Measurements from ENCODE around the gene FN3KRP.
"Not testable (repeated sequence)": the region's sequence is repeated elsewhere in the genome, so short reads cannot be mapped to it uniquely, and the experiment has no call there.

FN3KRP gene

DNA sequence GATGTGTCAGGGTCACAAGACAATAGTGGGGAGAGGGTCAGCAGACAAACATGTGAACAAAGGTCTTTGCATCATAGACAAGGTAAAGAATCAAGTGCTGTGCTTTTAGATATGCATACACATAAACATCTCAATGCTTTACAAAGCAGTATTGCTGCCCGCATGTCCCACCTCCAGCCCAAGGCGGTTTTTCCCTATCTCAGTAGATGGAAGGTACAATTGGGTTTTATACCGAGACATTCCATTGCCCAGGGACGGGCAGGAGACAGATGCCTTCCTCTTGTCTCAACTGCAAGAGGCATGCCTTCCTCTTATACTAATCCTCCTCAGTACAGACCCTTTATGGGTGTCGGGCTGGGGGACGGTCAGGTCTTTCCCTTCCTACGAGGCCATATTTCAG, 28.2 kb downstream of the FN3KRP start:
- not testable (repeated sequence) for DNase-seq (ENCODE audit: low spot score)

DNA sequence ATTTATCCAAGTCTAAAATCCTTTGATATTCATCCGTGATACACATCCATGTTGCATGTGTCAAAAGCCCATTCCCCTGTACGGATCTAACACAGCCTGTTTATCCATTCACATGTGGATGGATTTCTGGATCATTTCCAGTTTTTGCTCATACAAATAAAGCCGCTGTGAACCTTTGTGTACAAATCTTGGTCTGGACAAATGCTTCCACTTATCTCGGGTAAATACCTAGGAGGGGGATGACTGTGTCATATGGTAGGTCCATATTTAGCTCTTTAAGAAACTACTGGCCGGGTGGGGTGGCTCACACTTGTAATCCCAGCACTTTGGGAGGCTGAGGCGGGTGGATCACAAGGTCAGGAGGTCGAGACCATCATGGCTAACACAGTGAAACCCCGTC, 29.0 kb downstream of the FN3KRP start:
- DNase-seq (ENCODE audit: low spot score) = no peak

DNA sequence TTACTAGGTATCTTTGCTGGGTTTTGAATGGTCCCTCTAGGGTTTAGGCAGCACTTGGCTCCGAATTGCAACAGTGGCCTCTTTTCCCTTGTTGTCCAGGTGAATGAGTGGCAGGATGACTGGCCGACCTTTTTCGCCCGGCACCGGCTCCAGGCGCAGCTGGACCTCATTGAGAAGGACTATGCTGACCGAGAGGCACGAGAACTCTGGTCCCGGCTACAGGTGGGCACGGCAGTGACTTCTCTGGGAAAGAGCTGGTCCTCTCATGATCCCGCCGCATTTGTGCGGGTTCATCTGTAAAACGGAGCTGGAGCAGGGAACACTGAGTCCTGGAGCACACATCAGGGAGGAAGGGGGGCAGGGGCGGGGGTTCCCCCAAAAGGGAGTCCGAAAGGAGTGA, 32.2 kb downstream of the FN3KRP start:
- no peak for DNase-seq (ENCODE audit: low spot score)

DNA sequence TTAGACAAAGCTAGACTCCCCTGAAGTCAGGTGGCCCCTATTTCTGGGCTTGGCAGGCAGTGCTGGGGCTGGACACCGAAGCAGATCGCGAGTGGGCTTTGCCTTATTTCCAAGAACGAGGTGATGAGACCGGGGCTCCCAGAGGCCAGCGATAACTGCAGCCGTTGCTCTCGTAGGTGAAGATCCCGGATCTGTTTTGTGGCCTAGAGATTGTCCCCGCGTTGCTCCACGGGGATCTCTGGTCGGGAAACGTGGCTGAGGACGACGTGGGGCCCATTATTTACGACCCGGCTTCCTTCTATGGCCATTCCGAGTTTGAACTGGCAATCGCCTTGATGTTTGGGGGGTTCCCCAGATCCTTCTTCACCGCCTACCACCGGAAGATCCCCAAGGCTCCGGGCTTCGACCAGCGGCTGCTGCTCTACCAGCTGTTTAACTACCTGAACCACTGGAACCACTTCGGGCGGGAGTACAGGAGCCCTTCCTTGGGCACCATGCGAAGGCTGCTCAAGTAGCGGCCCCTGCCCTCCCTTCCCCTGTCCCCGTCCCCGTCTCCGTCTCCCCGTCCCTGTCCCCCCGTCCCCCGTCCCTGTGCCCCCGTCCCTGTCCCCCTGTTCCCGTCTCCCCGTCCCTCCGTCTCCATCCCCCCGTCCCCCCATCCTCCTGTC, 33.9 kb downstream of the FN3KRP start:
- no peak for DNase-seq (ENCODE audit: low spot score)

DNA sequence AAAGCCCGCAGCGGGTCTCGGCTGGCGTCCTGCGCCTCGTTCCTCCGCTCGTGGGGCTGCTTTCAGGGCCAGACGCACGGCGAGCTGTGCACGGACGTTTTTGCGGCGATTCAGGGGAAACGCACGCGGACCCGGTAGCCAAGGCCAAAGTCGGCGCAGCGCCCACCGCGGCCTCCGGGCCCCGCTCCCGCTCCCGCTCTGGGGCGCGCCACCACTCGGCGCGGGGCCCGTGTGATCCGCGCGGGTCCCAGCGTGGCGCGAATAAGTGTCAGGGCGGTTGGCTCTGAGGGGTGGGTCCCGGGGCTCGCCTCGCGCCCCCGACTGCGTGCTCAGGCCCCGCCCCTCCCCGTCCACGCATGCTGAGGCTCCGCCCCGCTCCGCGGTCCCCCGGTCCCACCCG, 34.7 kb downstream of the FN3KRP start:
- no peak for DNase-seq (ENCODE audit: low spot score)

DNA sequence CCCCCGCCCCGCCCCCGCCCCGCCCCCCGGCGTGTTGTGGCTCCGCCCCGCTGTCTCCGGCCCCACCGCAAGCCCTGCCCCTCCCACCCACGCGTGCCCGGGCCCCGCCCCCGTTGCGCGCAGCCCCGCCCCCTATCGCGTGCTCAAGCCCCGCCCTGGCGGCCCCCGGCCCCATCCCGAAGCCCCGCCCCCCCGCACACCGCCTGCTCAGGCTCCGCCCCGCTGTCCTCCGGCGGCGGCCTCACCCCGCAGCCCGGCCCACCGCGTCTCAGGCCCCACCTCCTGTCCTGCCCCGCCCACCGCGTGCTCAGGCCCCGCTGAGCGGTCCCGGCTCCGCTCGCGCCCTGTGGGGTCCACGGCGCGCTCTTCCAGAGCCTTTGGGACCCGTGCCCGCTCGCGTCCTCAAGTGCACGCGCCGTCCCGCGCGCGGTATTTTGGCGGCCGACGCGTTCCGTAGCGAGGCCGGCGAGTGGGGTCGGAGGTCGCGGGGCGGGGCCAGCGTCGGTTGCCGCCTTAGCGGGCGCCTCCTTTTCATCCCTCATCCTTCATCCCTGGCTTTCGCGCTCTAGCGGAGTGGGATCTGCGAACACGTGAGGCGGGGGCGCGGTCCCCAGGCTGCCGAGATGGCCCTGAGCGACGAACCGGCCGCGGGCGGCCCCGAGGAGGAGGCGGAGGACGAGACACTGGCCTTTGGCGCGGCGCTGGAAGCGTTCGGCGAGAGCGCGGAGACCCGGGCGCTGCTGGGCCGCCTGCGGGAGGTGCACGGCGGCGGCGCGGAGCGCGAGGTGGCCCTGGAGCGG, 35.3 kb downstream of the FN3KRP start, which contains the start of gene TBCD:
TBCD (plus strand) TSS at position 495 of the 800 bp plus-strand sequence; CDS start at position 624, 129 bp downstream.
- peak; percentile 89 for DNase-seq (ENCODE audit: low spot score)

DNA sequence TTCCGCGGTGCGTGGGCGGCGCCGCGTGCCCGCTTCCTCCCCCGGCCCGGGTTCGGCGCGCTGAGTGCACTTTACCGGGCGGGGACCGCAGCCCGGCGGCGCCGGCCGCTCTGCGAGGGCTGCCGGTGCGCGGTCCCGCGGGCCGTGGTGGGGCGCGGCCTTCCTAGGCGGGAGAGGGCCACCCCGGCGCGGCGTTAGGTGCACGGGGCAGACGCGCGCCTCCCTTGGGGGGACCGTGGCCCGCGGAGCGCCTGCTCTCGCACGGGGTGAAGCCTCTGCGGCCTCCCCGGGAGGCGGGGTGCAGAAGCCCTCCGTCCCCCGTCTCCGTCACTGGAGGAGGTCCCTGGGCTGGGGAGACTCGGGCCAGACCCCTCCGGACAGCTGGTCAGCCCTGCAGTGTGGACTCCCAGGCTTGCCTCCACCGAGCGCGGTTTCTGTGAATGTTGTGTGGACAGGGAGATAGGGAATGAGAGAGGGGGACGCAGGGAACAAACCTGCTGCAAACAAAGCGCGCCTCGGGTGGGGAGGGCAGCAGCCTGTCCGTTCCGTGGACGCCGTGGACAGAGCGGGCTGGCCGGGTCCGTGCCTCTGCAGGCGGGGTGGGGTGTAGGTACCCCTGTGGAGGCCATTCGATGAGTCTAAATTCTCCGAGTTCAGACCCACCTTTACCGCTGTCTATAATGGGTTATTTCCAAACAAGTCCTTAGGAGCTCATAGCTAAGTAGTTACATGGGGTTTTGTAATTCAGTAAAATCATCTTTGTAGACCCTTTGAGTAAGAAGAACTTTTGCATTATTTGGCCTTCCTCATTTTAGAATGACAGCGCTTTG, 36.1 kb downstream of the FN3KRP start:
- peak; percentile 43 for DNase-seq (ENCODE audit: low spot score)

DNA sequence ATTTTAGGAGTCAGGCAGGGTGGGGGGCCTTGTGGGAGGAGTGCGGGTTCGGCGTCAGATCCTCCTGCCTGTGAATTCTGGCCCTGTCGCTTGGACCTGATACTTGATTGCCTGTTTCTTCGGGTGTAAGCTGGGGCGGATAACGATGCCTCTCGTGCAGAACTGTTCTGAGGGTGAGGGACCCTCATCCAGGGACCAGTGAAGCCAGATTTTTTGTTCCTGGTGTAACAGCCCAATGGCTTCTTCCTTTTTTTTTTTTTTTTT, 36.6 kb downstream of the FN3KRP start:
- no peak for DNase-seq (ENCODE audit: low spot score)

DNA sequence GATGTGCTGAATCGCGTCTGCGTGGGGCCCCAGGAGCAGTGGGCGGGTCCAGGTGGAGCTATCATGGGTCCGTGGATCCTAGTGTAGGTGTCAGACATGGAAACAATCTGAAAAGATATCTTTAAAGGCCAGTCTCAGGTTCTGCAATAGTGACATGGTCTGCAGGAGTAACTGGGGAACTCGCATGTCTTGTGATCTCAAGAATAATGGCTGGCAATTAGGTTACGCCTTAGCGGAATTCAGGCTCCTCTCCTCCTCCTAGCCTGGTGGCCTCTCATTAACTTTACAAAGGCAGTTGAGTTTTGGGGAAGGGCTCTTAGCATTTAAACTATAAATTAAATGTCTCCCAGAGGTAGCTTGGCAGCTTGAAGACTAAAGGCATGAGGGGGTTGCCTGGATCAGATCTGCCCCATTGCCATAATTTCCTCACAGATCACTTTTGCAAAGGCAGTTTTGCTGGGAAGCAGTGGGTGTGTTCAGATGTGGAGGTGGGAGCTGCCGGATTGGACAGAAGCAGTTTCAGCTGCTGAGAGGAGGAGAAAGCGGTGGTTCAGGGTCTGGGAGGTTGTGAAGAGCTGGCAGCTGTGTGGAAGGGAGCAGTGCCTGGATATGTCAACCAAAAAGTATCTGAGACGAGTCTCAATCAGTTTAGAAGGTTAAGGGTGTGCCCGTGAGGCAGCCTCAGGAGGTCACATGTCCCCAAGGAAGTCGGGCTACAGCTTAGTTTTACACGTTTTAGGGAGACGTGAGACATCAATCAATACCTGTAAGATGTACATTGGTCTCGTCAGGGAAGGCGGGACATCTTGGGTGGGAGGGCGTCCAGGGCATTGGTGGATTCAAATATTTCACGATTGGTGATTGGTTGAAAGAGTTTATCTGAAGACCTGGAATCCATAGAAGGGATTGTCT, 38.0 kb downstream of the FN3KRP start:
- peak; percentile 25 for DNase-seq (ENCODE audit: low spot score)

DNA sequence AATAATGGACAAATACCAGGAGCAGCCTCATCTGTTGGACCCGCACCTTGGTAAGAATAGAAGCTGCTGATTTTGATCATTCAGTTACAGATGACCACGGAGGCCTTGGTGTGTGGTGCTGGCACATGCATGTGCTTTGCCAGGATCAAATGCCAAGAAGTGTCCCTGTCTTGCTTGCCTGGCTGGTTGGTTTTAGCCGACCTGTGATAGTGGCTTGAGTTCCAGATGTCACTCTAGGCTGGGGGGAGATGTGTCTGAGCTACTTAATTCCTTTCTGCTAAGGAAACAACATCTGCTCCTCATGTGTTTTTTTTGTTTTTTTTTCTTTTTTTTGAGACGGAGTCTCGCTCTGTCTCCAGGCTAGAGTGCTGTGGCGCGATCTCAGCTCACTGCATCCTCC, 39.7 kb downstream of the FN3KRP start:
- DNase-seq (ENCODE audit: low spot score) = no peak

DNA sequence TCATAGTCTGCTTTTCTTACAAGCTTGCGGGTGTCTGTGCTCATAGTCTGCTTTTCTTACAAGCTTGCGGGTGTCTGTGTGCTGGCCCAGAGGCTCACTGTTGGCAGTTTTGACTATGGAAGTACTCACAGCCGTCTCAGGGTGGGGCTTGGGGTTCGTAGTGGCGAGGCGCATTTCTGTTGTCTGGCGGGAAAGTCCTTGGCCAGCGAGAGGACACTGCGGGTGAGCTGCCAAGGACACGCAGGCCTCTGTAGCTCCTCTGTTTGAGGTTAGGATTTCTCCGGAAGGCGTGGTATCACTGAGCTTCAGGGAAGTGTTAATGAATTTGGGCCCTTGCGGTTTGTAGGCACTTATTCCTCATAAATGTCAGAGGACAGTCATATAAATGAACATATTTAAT, 48.9 kb downstream of the FN3KRP start:
- DNase-seq (ENCODE audit: low spot score) = no peak

DNA sequence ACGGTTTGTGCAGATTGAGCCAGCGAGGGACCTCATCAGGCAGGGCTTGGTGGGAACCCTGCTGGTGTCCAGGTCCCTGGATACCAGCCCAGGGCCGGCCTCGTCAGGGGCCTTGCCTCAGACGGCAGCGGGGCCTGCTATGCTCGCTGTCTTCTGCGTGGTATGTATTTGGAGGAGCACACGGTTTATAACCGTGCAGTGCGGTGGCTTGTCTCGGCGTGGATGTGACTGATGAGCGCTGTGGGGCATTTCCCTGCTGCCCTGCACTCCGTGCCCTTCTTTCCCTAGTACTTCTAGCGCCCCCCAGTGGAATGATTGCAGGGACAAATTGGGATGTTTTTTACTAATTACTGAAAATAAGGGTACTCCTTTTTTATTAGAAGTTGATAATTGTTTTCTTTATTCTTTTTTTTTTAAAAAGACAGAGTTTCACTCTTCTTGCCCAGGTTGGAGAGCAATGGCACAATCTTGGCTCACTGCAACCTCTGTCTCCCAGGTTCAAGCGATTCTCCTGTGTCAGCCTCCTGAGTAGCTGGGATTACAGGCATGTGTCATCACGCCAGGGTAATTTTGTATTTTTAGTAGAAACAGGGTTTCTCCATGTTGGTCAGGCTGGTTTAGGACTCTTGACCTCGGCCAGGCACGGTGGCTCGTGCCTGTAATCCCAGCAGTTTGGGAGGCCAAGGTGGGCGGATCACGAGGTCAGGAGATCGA, 50.7 kb downstream of the FN3KRP start:
- DNase-seq (ENCODE audit: low spot score) = peak; percentile 76

DNA sequence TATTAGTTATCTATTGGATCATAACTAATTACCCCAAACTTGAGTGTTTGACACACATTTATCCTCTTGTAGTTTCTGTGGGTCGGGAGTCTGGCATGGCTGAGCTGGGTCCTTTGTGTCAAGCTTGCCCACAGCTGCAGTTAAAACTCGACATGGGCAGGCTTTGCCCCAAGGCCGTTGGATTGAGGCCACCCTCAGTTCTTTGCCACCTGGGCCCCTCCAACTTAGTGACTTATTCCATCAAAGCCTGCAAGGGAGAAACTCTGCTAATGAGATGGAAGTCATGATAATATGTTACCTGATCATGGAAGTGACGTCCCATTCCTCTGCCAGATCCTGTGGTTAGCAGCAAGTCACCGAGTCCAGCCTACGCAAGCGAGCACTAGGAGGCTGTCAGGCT, 52.5 kb downstream of the FN3KRP start:
- no peak for DNase-seq (ENCODE audit: low spot score)

DNA sequence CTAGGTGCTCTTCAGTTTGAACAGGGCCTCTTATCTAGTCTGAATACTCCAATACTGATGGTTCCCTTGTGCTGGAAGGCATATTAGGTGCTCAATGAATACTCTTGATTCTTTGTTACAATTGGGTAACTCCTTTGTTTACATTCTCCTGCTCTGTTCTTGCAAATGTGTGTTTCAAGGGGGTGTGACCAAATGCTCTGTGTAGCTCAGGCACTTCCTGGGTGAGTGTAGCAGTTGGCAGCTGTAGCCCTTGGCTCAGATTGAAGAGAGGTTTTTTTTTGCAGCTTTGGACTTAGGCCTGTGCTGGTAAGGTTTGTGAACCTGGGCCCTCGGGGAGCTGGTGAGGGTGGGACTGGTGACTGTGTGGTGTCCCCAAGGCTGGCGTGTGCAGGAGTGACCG, 55.5 kb downstream of the FN3KRP start:
- DNase-seq (ENCODE audit: low spot score) = no peak

DNA sequence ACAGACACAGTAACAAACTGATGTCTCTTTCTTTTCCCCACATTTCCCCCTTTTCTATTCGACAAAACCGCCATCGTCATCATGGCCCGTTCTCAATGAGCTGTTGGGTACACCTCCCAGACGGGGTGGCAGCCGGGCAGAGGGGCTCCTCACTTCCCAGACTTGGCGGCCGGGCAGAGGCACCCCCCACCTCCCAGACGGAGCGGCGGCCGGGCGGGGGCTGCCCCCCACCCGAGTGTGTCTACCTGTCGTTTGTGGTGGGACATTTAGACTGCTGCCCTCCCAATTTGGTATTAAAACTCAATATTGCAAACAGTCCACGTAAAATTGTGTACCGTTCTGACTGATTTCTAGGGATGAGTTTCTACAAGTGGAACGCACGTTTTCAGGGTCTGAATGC, 58.0 kb downstream of the FN3KRP start:
- not testable (repeated sequence) for DNase-seq (ENCODE audit: low spot score)

DNA sequence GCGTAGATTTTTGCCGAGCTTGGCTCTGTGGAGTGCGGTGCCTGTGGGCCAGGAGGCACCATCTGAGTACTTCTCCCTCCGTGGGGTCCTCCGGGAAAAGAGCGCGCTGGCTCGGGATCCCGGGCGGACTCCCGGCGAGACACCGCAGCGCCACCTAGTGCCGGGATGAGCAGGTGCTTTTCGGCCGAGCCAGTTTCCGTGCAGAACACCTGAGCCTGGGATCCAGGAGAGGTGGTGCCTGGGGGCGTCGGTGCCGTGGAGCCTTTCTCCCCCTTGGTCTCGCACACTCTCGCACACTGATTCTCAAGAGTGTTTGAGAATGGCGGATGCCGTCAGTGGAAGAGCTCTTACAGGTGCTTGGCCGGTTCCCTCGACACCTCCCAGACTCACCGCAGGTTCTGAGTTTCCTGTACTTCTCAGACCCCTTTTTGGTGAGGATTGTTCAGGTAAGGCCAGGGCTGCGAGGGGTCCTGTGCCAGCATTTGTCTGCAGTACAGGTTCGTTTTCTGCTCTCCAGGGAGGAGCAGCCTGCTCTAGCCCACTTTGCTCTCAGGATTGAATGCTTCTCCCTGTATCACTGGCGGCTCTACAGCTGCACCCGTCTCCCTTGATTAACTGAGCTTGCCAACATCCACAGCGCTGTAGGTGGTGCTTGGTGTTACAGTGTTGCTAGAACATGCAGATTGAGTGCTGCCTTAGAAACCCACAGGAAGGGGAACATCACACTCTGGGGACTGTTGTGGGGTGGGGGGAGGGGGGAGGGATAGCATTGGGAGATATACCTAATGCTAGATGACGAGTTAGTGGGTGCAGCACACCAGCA, 58.7 kb downstream of the FN3KRP start:
- peak; percentile 52 for DNase-seq (ENCODE audit: low spot score)

DNA sequence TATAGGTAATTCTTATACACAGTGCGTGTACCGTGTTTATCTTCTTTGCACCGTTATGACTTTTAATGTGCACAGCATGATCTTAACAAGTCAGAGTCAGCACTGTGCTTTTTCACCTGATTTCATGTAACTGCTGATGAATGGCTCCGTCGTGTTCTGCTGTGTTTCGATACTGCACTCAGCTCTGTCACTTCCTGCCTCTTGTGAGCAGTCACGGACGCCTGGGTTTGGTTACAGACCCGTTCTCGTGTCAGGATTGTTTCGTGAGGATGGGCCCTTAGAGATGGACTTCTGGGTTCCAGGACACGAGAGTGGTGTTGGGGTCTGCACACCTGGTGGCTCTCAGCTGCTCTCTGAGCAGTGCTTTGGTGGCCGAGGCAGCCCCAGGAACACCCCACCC, 59.9 kb downstream of the FN3KRP start:
- no peak for DNase-seq (ENCODE audit: low spot score)
